Aorta (tissue), 5 donors: ENCODE measurements around the gene ST3GAL6. TPM values are rescaled to one million over a fixed set of nuclear protein-coding genes. Genes with fewer than 3 reads are reported as not detected.

Experiments
- ATAC-seq: fragments of 200-7000 bp; cut with Tn5 transposase; one replicate; pipeline ENCODE4 v1.9.1; 2022; ENCODE audit warnings: moderate library complexity; ENCODE audit not compliant: low FRiP score
- DNase-seq, 2 donors: peaks; one replicate each; pipeline ENCODE4 v3.0.0-alpha.2; 2020
- H3K27ac ChIP-seq, 2 donors: one replicate each; pipeline ENCODE4 v1.5.1; 2013; ENCODE audit warnings: low read length in 2 of 2, mild to moderate bottlenecking in 2 of 2, moderate library complexity in 2 of 2, control low read depth in 1 of 2, inconsistent platforms in 1 of 2, low read depth in 1 of 2
- H3K27me3 ChIP-seq, 2 donors: one replicate each; pipeline ENCODE4 v1.6.1; 2013; ENCODE audit warnings: control low read depth in 1 of 2, low read length in 1 of 2, mild to moderate bottlenecking in 1 of 2, moderate library complexity in 1 of 2; ENCODE audit not compliant: insufficient read depth in 2 of 2, control insufficient read depth in 1 of 2
- H3K36me3 ChIP-seq, 2 donors: one replicate each; pipeline ENCODE4 v1.6.1; 2013; ENCODE audit warnings: control low read depth in 1 of 2, low read length in 1 of 2, mild to moderate bottlenecking in 1 of 2; ENCODE audit not compliant: insufficient read depth in 2 of 2, control insufficient read depth in 1 of 2
- H3K4me1 ChIP-seq, 2 donors: one replicate each; pipeline ENCODE4 v1.6.1; 2013; ENCODE audit warnings: low read length in 2 of 2, control low read depth in 1 of 2, mild to moderate bottlenecking in 1 of 2, moderate library complexity in 1 of 2; ENCODE audit not compliant: insufficient read depth in 2 of 2, control insufficient read depth in 1 of 2
- H3K4me3 ChIP-seq, 2 donors: one replicate each; pipeline ENCODE4 v1.5.1; 2013; ENCODE audit warnings: low read length in 2 of 2, control low read depth in 1 of 2, mild to moderate bottlenecking in 1 of 2
- H3K9me3 ChIP-seq: one replicate; pipeline ENCODE4 v1.6.1; 2013; ENCODE audit warnings: mild to moderate bottlenecking, low read length; ENCODE audit not compliant: control insufficient read depth
- WGBS, 2 donors: extraction: QIAGEN DNeasy Blood & Tissue Kit; methylation state at CpG; one replicate each; pipeline ENCODE4 v1.1.7; 2013; 5-methylcytosine and 5-hydroxymethylcytosine counted together
- intact Hi-C, 2 donors: fragments of 100-400 bp; cut with DNase I; formaldehyde crosslinking; loops; one replicate each; pipeline versions ENCODE4 v1.14.2 to v1.15.0; 2022
- polyA plus RNA-seq, 2 donors: library from polyadenylated mRNA; stranded (reverse); fragments of 200-250 nt; gene quantifications; one replicate each; pipeline ENCODE4 v1.2.3, GENCODE V29; 2013
- total RNA-seq, 2 donors: library from RNA; stranded (reverse); fragmentation: NEBNext Ultra II Directional; extraction: Animal tissue kit (Norgen Biotek cat#: 25700); gene quantifications; one replicate each; pipeline ENCODE4 v1.2.1, GENCODE V29; 2021
- donor health status: healthy with polysubstance abuse.
- donor health status: Bipolar disorder and iron deficiency.
- donor health status: DM: no; HTN: no; CAD: no.
- donor health status: DM: no; HTN: no; CAD: no.
- donor health status: DM: yes; HTN: yes; CAD: no.

Gene ST3GAL6
- total and polyA plus RNA-seq, 4 donors, result 7.5 to 27.9 (median 16.7) TPM

DNA sequence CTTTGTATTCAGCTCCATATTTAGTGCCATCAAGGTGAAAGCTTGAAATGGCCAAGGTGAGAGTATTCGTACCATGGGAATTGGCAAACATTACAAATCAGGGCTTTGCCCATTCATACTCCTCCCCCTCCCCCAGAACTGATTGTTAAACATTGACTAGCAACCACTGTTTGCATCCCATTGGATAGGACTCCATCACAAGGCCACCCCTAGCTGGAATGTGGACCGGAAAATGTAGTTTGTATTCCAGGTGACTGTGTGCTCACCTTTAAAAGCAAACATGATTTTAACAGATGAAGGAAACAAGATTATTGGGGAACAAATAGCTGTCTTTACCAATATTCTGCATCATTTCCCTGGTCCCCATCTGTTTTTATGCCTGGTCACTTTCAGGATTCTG lies 14.1 kb downstream of the ST3GAL6 start:
- Histone ChIP-seq H3K4me3 (no peak overlapping the region), H3K36me3 (no peaks in the 10 kb centered on the region), H3K27me3 (no peaks in the 10 kb centered on the region), H3K9me3 (no peaks in the 10 kb centered on the region), H3K27ac (peak overlapping the region in 1 of 2 donors; percentile 50), H3K4me1 (peaks cover 15 to 22% of the 10 kb centered on the region in 2 donors)
- 87 to 94% methylated on average over 2 of the region's 2 CpGs for WGBS, 2 donors
- DNase-seq (no peak), ATAC-seq (no peak)
- intact Hi-C loops, result no loop called here

DNA sequence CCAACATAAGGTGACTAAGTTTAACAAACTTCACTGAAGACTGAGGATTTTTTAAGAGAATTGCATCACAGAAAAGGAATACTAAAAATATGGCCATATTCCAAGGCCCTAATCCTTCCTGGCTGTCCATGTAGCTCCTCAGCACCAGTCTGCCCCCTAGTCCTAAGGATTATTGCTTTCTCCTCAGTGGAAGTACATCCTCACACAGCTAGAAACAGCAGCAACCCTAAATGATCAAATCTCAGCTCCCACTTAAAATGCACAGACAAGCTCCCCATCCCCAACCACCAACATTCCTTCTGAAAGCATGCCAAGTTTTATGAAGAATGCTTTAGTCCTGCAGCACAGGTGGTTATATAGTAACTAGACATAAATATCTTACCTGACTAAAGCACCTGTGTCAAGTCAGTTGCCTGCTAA lies 14.7 kb downstream of the ST3GAL6 start:
- H3K9me3 ChIP-seq, result no peaks in the 10 kb centered on the region
- no peaks in the 10 kb centered on the region for H3K36me3 ChIP-seq
- peak overlapping the region; percentile 59 to 80 for H3K27ac ChIP-seq
- H3K27me3 ChIP-seq, result no peaks in the 10 kb centered on the region
- intact Hi-C loops, result no loop called here
- peaks cover 17 to 23% of the 10 kb centered on the region in 2 donors for H3K4me1 ChIP-seq
- ATAC-seq (peak; percentile 56), DNase-seq (no peak)
- no peak overlapping the region for H3K4me3 ChIP-seq

DNA sequence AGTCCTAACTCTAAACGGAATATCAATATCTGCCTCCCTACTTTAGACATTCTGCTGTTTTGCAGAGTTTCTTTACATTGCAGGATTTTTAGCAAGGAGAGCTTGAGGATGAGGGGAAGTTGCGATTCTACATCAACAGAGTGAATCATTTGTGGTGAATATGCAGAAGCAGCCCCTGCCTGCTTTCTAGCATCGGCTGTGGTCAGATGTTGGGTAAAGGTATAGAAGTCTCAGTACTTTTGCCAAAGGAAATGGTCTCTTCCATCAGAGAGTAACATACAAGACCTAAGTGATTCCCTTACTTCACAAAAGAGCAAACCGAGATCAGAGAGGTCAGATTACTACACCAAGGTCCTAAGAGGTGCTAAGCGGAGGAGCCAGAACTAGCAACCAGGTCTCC lies 15.2 kb downstream of the ST3GAL6 start:
- Histone ChIP-seq H3K27me3 (no peaks in the 10 kb centered on the region), H3K4me3 (no peak overlapping the region), H3K9me3 (no peaks in the 10 kb centered on the region), H3K27ac (peak overlapping the region in 1 of 2 donors; percentile 35), H3K4me1 (peaks cover 18 to 28% of the 10 kb centered on the region in 2 donors), H3K36me3 (no peaks in the 10 kb centered on the region)
- DNase-seq (no peak), ATAC-seq (no peak)
- intact Hi-C loops, result no loop called here
- WGBS, 2 donors, result 83 to 91% methylated on average over 5 of the region's 5 CpGs

DNA sequence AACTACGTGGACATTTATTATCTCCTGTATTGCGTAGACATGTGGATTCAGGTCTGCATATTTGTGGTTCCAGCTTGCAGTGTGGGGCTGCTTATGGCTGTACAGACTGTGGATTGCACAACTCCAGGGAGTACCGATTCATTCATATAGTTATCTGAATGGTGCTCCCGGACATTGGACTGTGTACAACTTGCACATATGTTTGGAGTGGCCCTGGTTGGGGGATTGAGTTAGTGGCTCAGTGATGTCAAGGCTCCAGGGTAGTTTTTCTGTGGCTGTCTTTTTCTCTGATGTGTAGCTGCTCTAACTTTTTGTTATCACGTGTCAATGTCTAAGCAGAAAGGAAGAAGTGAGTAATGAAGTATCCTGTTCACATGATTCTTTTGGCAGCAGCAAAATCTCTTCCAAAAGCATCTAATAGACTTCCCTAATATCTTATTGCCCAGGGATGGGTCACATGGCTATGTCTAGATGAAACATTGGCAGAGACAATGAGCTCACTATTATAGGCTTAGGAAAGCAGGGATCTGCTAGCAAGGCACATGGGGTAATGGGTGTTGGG lies 15.8 kb downstream of the ST3GAL6 start:
- peak; percentile 55 for ATAC-seq
- 48 to 56% methylated on average over 5 of the region's 5 CpGs for WGBS, 2 donors

DNA sequence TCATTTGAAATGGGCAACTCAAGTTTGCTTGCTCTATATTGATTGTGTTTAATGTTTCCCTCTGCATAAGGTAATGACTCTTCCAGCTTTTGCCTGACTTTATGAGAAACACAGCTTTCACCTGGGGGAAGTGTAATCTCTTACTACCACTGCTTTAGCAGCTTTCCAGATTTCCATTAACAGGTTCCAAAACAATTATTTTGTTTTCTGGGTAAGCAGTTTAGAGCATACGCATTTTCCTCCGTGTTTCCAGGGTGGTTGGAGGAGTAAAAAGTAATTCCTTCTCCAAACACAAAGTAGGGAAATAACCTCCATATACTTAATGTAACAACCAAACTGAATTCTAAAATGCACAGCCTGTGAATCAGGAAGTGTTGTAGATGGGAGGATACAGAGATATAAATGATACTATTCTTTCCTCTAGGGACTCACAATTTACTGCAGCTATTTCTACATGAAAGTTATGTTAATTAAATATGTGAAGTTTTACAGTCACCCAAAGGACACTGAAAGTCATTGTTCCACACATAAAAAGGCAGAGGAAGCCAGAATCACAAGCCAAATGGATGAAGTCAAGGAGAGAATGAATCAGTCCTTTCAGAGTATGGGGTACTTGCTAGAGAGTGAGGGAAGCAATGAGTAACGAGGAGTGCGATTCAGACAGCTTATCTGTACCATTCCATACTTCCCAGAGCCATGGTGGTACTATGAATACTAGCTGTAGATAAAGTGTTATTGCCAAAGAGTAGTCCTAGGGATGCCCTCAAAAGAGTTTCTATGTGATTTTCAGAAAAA lies 16.6 kb downstream of the ST3GAL6 start:
- no peaks in the 10 kb centered on the region for H3K27me3 ChIP-seq
- no peaks in the 10 kb centered on the region for H3K36me3 ChIP-seq
- no peaks in the 10 kb centered on the region for H3K9me3 ChIP-seq
- H3K27ac ChIP-seq, result peak overlapping the region; percentile 57 to 97
- ATAC-seq, result no peak
- intact Hi-C loops, result loop anchor here (5.0 to 10.0 kb wide), 2 partner anchors 45 to 47 kb away; no protein-coding TSS in a partner anchor
- 11 to 17% methylated on average over 4 of the region's 4 CpGs for WGBS, 2 donors
- H3K4me3 ChIP-seq, result no peak overlapping the region
- no peak for DNase-seq
- H3K4me1 ChIP-seq, result peaks cover 20 to 29% of the 10 kb centered on the region in 2 donors

More for the DNA sequence above, 15.8 kb downstream of the ST3GAL6 start:
- H3K4me3 ChIP-seq, result no peak overlapping the region
- H3K27me3 ChIP-seq, result no peaks in the 10 kb centered on the region
- DNase-seq, result no peak
- peak overlapping the region; percentile 35 to 57 for H3K27ac ChIP-seq
- intact Hi-C loops, result no loop called here
- H3K4me1 ChIP-seq, result peaks cover 20 to 29% of the 10 kb centered on the region in 2 donors
- H3K9me3 ChIP-seq, result no peaks in the 10 kb centered on the region
- H3K36me3 ChIP-seq, result no peaks in the 10 kb centered on the region

DNA sequence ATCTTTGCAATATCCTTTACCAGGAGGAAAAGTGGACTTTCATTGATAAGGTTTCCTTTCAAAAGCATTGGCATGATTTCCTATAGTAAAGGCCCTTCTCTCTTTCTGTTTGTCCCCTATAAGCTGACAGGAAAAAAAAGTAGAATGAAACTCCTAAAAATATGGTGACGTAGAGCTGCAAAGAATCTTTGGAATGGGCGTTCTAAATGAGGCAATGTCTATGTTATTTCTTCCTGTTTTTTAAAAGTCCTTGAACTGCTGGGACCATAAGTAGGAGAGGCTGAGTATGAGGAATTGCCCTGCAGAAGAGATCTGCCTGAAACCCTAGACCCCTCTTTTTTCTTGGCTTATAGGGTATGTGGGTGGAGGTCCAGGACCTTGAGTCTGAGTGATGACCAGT lies 17.2 kb downstream of the ST3GAL6 start:
- peaks cover 22 to 33% of the 10 kb centered on the region in 2 donors for H3K4me1 ChIP-seq
- intact Hi-C loops, result loop anchor here (5.0 to 10.0 kb wide), 2 partner anchors 46 to 48 kb away; no protein-coding TSS in a partner anchor
- H3K4me3 ChIP-seq, result no peak overlapping the region
- H3K36me3 ChIP-seq, result no peaks in the 10 kb centered on the region
- H3K9me3 ChIP-seq, result no peaks in the 10 kb centered on the region
- H3K27ac ChIP-seq, result peak overlapping the region; percentile 57 to 64
- no peak for DNase-seq
- no peaks in the 10 kb centered on the region for H3K27me3 ChIP-seq
- ATAC-seq, result no peak
- WGBS, 2 donors, result 23 to 24% methylated on average over 2 of the region's 2 CpGs

DNA sequence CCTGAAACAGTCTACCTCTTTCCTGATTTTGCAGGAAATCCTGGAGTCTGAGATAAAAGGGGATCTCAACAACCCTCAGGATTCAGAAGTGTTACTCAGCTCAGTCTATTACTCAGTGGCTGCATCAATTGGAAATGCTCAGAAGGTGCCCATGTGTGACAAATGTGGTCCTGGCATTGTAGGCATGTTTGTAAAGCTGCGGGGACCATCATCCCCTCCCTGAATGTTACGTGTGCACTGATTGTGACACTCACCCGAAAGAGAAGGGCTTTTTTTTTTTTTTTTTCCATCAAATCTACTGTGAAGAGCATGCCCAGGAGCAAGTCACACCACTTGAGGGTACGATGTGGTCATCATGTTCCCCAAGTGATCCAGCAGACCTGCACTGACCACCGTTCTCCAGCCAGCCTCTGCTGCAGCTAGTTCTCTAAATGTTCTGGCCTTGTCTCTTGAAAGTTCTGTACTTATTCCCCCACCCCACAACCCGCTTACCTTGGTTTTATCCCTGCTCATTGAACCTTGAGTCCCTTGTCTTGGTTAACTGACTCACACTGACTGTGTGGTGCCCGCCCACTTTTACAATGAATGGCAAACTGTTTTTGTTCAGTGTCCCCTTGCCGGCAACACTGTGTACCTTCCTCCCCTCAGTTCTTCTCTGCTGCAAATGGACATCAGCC lies 19.8 kb downstream of the ST3GAL6 start:
- DNase-seq, result no peak
- H3K27me3 ChIP-seq, result no peaks in the 10 kb centered on the region
- H3K9me3 ChIP-seq, result no peaks in the 10 kb centered on the region
- no peaks in the 10 kb centered on the region for H3K36me3 ChIP-seq
- no peak for ATAC-seq
- WGBS, 2 donors, result 84 to 87% methylated on average over 8 of the region's 8 CpGs
- H3K4me3 ChIP-seq, result no peak overlapping the region
- intact Hi-C loops, result loop anchor here (5.0 to 10.0 kb wide), 2 partner anchors 48 to 51 kb away; no protein-coding TSS in a partner anchor
- peak overlapping the region; percentile 53 to 96 for H3K27ac ChIP-seq
- peaks cover 24 to 46% of the 10 kb centered on the region in 2 donors for H3K4me1 ChIP-seq

DNA sequence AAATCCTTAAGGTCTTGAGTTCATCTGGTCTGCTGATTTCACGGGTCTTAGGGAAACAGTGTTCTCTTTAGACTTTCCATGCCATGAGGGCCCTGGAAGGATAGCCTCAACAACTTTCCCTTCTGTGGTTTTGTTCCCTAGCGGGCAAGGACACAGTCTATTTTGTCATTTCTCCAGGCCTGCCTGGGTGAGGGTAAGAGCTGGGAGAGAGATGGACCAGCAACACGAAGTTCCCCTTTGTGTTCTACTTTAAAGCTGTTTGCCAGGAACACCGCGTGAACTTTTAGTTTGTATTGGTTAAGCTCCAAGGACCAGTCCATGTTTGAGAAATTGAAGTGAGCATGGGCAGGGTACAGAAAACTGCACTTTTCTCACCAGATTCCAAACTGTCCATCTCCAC lies 20.9 kb downstream of the ST3GAL6 start:
- H3K27me3 ChIP-seq, result no peaks in the 10 kb centered on the region
- ATAC-seq, result peak; percentile 75
- DNase-seq, result no peak
- WGBS, 2 donors, result 5 to 6% methylated on average over 5 of the region's 5 CpGs
- intact Hi-C loops, result loop anchor here (5.0 to 10.0 kb wide), 2 partner anchors 49 to 52 kb away; no protein-coding TSS in a partner anchor
- peaks cover 18 to 38% of the 10 kb centered on the region in 2 donors for H3K4me1 ChIP-seq
- no peaks in the 10 kb centered on the region for H3K36me3 ChIP-seq
- H3K9me3 ChIP-seq, result no peaks in the 10 kb centered on the region
- H3K4me3 ChIP-seq, result no peak overlapping the region
- peak overlapping the region; percentile 59 to 71 for H3K27ac ChIP-seq
